ENCODE results near the gene SLC12A2. TPM values are rescaled to one million over a fixed set of nuclear protein-coding genes. Genes with fewer than 3 reads are reported as not detected.

The SLC12A2 gene
- total RNA-seq, 2 experiments from 2014 or later = 14.6 to 14.8 TPM

GRCh38 chr5:128081111-128081851 lies 2.3 kb upstream of the SLC12A2 start:
- Mint-ChIP-seq H3K9me3 (no peaks in the 10 kb centered on the region), H3K4me3 (peak overlapping the region; percentile 76), H3K36me3 (ENCODE audit: low read depth) (peaks cover 9% of the 10 kb centered on the region), H3K27me3 (no peaks in the 10 kb centered on the region), H3K4me1 (peaks cover 50% of the 10 kb centered on the region), H3K27ac (peak overlapping the region; percentile 80)
- ChIA-PET POLR2A (interaction anchor here (1.2 to 1.6 kb wide), 2 partner anchors 11 to 79 kb away, joined by 3 read pairs; no protein-coding TSS in a partner anchor), CTCF (interaction anchor here (1.5 kb wide), 1 partner anchor 12 kb away, joined by 3 read pairs; no protein-coding TSS in a partner anchor)
- DNase-seq = no peak

- DNase-seq = no peak
- peak overlapping the region; percentile 80 for H3K27ac Mint-ChIP-seq
- POLR2A ChIA-PET = interaction anchor here (0.9 to 3.1 kb wide), 8 partner anchors 10 to 1305 kb away, joined by 3 to 17 read pairs (median 3); no protein-coding TSS in a partner anchor
Observed at GRCh38 chr5:128082551-128083032, 974 bp upstream of the SLC12A2 start.

GRCh38 chr5:128083811-128084227 lies 253 bp downstream of the SLC12A2 start:
- Mint-ChIP-seq H3K4me1 (peaks cover 59% of the 10 kb centered on the region), H3K4me3 (no peak overlapping the region), H3K27ac (no peak overlapping the region), H3K27me3 (no peaks in the 10 kb centered on the region), H3K9me3 (no peaks in the 10 kb centered on the region), H3K36me3 (ENCODE audit: low read depth) (peaks cover 20% of the 10 kb centered on the region)
- ChIA-PET CTCF (interaction anchor here (1.0 kb wide), 2 partner anchors 36 to 186 kb away, joined by 3 to 4 read pairs; no protein-coding TSS in a partner anchor), POLR2A (interaction anchor here (1.1 to 3.1 kb wide), 6 partner anchors 9 to 1305 kb away, joined by 3 to 17 read pairs (median 5); no protein-coding TSS in a partner anchor)
- no peak for DNase-seq

More at GRCh38 chr5:128082551-128083032, 974 bp upstream of the SLC12A2 start:
- CTCF ChIA-PET = interaction anchor here (0.7 to 1.0 kb wide), 2 partner anchors 57 to 176 kb away, joined by 3 to 4 read pairs; no protein-coding TSS in a partner anchor
- Mint-ChIP-seq H3K36me3 (ENCODE audit: low read depth) (peaks cover 14% of the 10 kb centered on the region), H3K4me1 (peaks cover 58% of the 10 kb centered on the region), H3K4me3 (peak overlapping the region; percentile 76), H3K9me3 (no peaks in the 10 kb centered on the region), H3K27me3 (no peaks in the 10 kb centered on the region)

- Mint-ChIP-seq H3K4me1 (peaks cover 53% of the 10 kb centered on the region), H3K27me3 (no peaks in the 10 kb centered on the region), H3K27ac (peak overlapping the region; percentile 74), H3K9me3 (no peaks in the 10 kb centered on the region), H3K36me3 (ENCODE audit: low read depth) (peaks cover 20% of the 10 kb centered on the region), H3K4me3 (peak overlapping the region; percentile 90)
- ChIA-PET CTCF (interaction anchor here (0.8 to 1.0 kb wide), 3 partner anchors 37 to 187 kb away, joined by 3 to 4 read pairs (median 3); no protein-coding TSS in a partner anchor), POLR2A (interaction anchor here (1.1 to 3.1 kb wide), 6 partner anchors 8 to 1306 kb away, joined by 3 to 17 read pairs (median 5); no protein-coding TSS in a partner anchor)
- DNase-seq = peak; percentile 55
Observed at GRCh38 chr5:128084228-128085167, 932 bp downstream of the SLC12A2 start.

- H3K27me3 Mint-ChIP-seq = no peaks in the 10 kb centered on the region
- no peak for DNase-seq
- peaks cover 24% of the 10 kb centered on the region for H3K36me3 Mint-ChIP-seq (ENCODE audit: low read depth)
- POLR2A ChIA-PET = interaction anchor here (0.9 kb wide), 1 partner anchor 14 kb away, joined by 5 read pairs; no protein-coding TSS in a partner anchor
- H3K4me3 Mint-ChIP-seq = peak overlapping the region; percentile 90
- H3K4me1 Mint-ChIP-seq = peaks cover 47% of the 10 kb centered on the region
- no peak overlapping the region for H3K27ac Mint-ChIP-seq
- no peaks in the 10 kb centered on the region for H3K9me3 Mint-ChIP-seq
- CTCF ChIA-PET = no interaction called here
Observed at GRCh38 chr5:128085413-128085812, 1.8 kb downstream of the SLC12A2 start.

- DNase-seq = no peak
- H3K4me1 Mint-ChIP-seq = peaks cover 17% of the 10 kb centered on the region
- no peak overlapping the region for H3K4me3 Mint-ChIP-seq
- ChIA-PET POLR2A (interaction anchor here (3.8 kb wide), 1 partner anchor 8 kb away, joined by 15 read pairs; the partner anchor contains the start of gene SLC12A2), CTCF (no interaction called here)
- H3K36me3 Mint-ChIP-seq (ENCODE audit: low read depth) = peaks cover 43% of the 10 kb centered on the region
- H3K27ac Mint-ChIP-seq = no peak overlapping the region
- peaks cover 8% of the 10 kb centered on the region for H3K9me3 Mint-ChIP-seq
- no peaks in the 10 kb centered on the region for H3K27me3 Mint-ChIP-seq
Observed at GRCh38 chr5:128091579-128091978, 8.0 kb downstream of the SLC12A2 start.

GRCh38 chr5:128092144-128092543 lies 8.6 kb downstream of the SLC12A2 start:
- DNase-seq = no peak
- ChIA-PET POLR2A (interaction anchor here (3.8 kb wide), 1 partner anchor 9 kb away, joined by 15 read pairs; the partner anchor contains the start of gene SLC12A2), CTCF (interaction anchor here (1.6 kb wide), 1 partner anchor 11 kb away, joined by 3 read pairs; no protein-coding TSS in a partner anchor)
- Mint-ChIP-seq H3K27me3 (no peaks in the 10 kb centered on the region), H3K9me3 (peaks cover 10% of the 10 kb centered on the region), H3K36me3 (ENCODE audit: low read depth) (peaks cover 45% of the 10 kb centered on the region), H3K4me1 (peaks cover 14% of the 10 kb centered on the region), H3K27ac (no peak overlapping the region), H3K4me3 (no peak overlapping the region)

- Mint-ChIP-seq H3K36me3 (ENCODE audit: low read depth) (peaks cover 44% of the 10 kb centered on the region), H3K27ac (no peak overlapping the region), H3K4me3 (no peak overlapping the region), H3K4me1 (peaks cover 6% of the 10 kb centered on the region), H3K9me3 (peaks cover 21% of the 10 kb centered on the region), H3K27me3 (no peaks in the 10 kb centered on the region)
- ChIA-PET CTCF (interaction anchor here (1.6 kb wide), 1 partner anchor 13 kb away, joined by 3 read pairs; no protein-coding TSS in a partner anchor), POLR2A (interaction anchor here (3.8 kb wide), 1 partner anchor 10 kb away, joined by 15 read pairs; the partner anchor contains the start of gene SLC12A2)
- DNase-seq = no peak
Observed at GRCh38 chr5:128093368-128093767, 9.8 kb downstream of the SLC12A2 start.

GRCh38 chr5:128097224-128097623 lies 13.7 kb downstream of the SLC12A2 start:
- peaks cover 6% of the 10 kb centered on the region for H3K4me1 Mint-ChIP-seq
- H3K36me3 Mint-ChIP-seq (ENCODE audit: low read depth) = peaks cover 33% of the 10 kb centered on the region
- H3K4me3 Mint-ChIP-seq = no peak overlapping the region
- CTCF ChIA-PET = no interaction called here
- no peaks in the 10 kb centered on the region for H3K27me3 Mint-ChIP-seq
- DNase-seq = no peak
- peaks cover 28% of the 10 kb centered on the region for H3K9me3 Mint-ChIP-seq
- POLR2A ChIA-PET = no interaction called here
- no peak overlapping the region for H3K27ac Mint-ChIP-seq

- ChIA-PET CTCF (no interaction called here), POLR2A (no interaction called here)
- Mint-ChIP-seq H3K27ac (no peak overlapping the region), H3K36me3 (ENCODE audit: low read depth) (peaks cover 34% of the 10 kb centered on the region), H3K27me3 (no peaks in the 10 kb centered on the region), H3K9me3 (peaks cover 28% of the 10 kb centered on the region), H3K4me3 (no peak overlapping the region), H3K4me1 (peaks cover 6% of the 10 kb centered on the region)
- DNase-seq = no peak
Observed at GRCh38 chr5:128097781-128098180, 14.2 kb downstream of the SLC12A2 start.

- H3K4me1 Mint-ChIP-seq = no peaks in the 10 kb centered on the region
- POLR2A ChIA-PET = interaction anchor here (1.2 to 1.3 kb wide), 2 partner anchors 14 to 16 kb away, joined by 4 to 5 read pairs; no protein-coding TSS in a partner anchor
- no peak overlapping the region for H3K4me3 Mint-ChIP-seq
- H3K27ac Mint-ChIP-seq = no peak overlapping the region
- H3K9me3 Mint-ChIP-seq = peaks cover 22% of the 10 kb centered on the region
- peaks cover 29% of the 10 kb centered on the region for H3K36me3 Mint-ChIP-seq (ENCODE audit: low read depth)
- no peak for DNase-seq
- H3K27me3 Mint-ChIP-seq = no peaks in the 10 kb centered on the region
- CTCF ChIA-PET = no interaction called here
Observed at GRCh38 chr5:128099944-128100343, 16.4 kb downstream of the SLC12A2 start.

GRCh38 chr5:128100860-128101557 lies 17.4 kb downstream of the SLC12A2 start:
- Mint-ChIP-seq H3K4me1 (no peaks in the 10 kb centered on the region), H3K27ac (no peak overlapping the region), H3K9me3 (peaks cover 22% of the 10 kb centered on the region), H3K27me3 (no peaks in the 10 kb centered on the region), H3K36me3 (ENCODE audit: low read depth) (peaks cover 29% of the 10 kb centered on the region), H3K4me3 (no peak overlapping the region)
- ChIA-PET POLR2A (interaction anchor here (1.2 kb wide), 1 partner anchor 17 kb away, joined by 4 read pairs; no protein-coding TSS in a partner anchor), CTCF (no interaction called here)
- DNase-seq = no peak

Measured in activated CD4-positive, alpha-beta memory T cell treated with anti-CD3 and anti-CD28 coated beads, Interleukin-2, amount 10 ng/mL, durations not matched to agents 7 days and 5 days (primary cell).